SK-N-SH (cell line): ENCODE measurements around the gene PRMT5. TPM values are rescaled to one million over a fixed set of nuclear protein-coding genes. Genes with fewer than 3 reads are reported as not detected.

Experiments
- CTCF ChIA-PET: fragments of 300-600, 350-600 bp; formaldehyde crosslinking; extraction: SDS; loops from one replicate; lab custom pipeline; 2021; lab: Yijun Ruan, JAX
- POLR2A ChIA-PET: fragments of 350-600 bp; sonication (Branson Sonifier 250); formaldehyde crosslinking; extraction: SDS; loops from one replicate; lab custom pipeline; 2020; ENCODE audit warnings: antibody characterized with exemption, inconsistent platforms; lab: Yijun Ruan, JAX
- DNase-seq: peaks from one replicate; pipeline ENCODE4 v3.0.0; 2012
- H2AFZ ChIP-seq: fragments of 200-600 bp; sonication (generic); 2 replicates; pipeline ENCODE4 v1.8.1; 2016; ENCODE audit warnings: antibody characterized with exemption, mild to moderate bottlenecking, low read depth
- H3F3A ChIP-seq: fragments of 200-600 bp; sonication (generic); replicated peaks from 2 replicates; pipeline ENCODE3; 2016; ENCODE audit warnings: antibody characterized with exemption, mild to moderate bottlenecking; ENCODE audit not compliant: insufficient read depth
- H3K27ac ChIP-seq, 2 experiments: fragments of 200-500 bp in 1 of 2; fragments of 200-600 bp in 1 of 2; sonication (Bioruptor generic) in 1 of 2; sonication (generic), shearing (Covaris generic) in 1 of 2; 2 replicates each; pipeline versions ENCODE4 v1.5.1 to v1.6.1; 2014 to 2016; ENCODE audit warnings: low read depth in 2 of 2, inconsistent platforms in 1 of 2, low read length in 1 of 2, mild to moderate bottlenecking in 1 of 2, mixed read lengths in 1 of 2
- H3K27me3 ChIP-seq: fragments of 200-600 bp; sonication (generic), shearing (Covaris generic); 2 replicates; pipeline ENCODE4 v1.6.1; 2016; ENCODE audit warnings: mixed run types; ENCODE audit not compliant: insufficient read depth
- H3K36me3 ChIP-seq, 2 experiments: fragments of 200-500 bp in 1 of 2; fragments of 200-600 bp in 1 of 2; sonication (Bioruptor generic) in 1 of 2; sonication (generic) in 1 of 2; replicated peaks in 1 of 2; 2 replicates each; pipeline versions ENCODE3 to v1.5.1; 2014 to 2016; ENCODE audit warnings: low read length in 1 of 2, mild to moderate bottlenecking in 1 of 2; ENCODE audit not compliant: insufficient read depth in 2 of 2, control insufficient read depth in 1 of 2
- H3K4me1 ChIP-seq, 2 experiments: fragments of 200-500 bp in 1 of 2; fragments of 200-600 bp in 1 of 2; sonication (Bioruptor generic) in 1 of 2; sonication (generic), shearing (Covaris generic) in 1 of 2; 2 replicates each; pipeline versions ENCODE4 v1.5.1 to v1.6.1; 2014 to 2016; ENCODE audit warnings: low read depth in 1 of 2, low read length in 1 of 2, mixed run types in 1 of 2; ENCODE audit not compliant: insufficient read depth in 2 of 2, control insufficient read depth in 1 of 2
- H3K4me2 ChIP-seq: fragments of 200-600 bp; sonication (generic), shearing (Covaris generic); 2 replicates; pipeline ENCODE4 v1.6.1; 2017; ENCODE audit warnings: mixed run types
- H3K4me3 ChIP-seq, 2 experiments: fragments of 200-500 bp in 1 of 2; fragments of 200-600 bp in 1 of 2; sonication (Bioruptor generic) in 1 of 2; sonication (generic), shearing (Covaris generic) in 1 of 2; 2 replicates each; pipeline versions ENCODE4 v1.5.1 to v1.8.1; 2014 to 2016; ENCODE audit warnings: low read depth in 2 of 2, inconsistent platforms in 1 of 2, low read length in 1 of 2, mild to moderate bottlenecking in 1 of 2, mixed read lengths in 1 of 2, moderate library complexity in 1 of 2
- H3K79me2 ChIP-seq: fragments of 200-600 bp; sonication (generic); 2 replicates; pipeline ENCODE4 v1.8.1; 2017; ENCODE audit warnings: mild to moderate bottlenecking; ENCODE audit not compliant: insufficient read depth
- H3K9ac ChIP-seq: fragments of 200-600 bp; sonication (generic); 2 replicates; pipeline ENCODE4 v1.6.1; 2017; ENCODE audit warnings: mixed run types
- H3K9me2 ChIP-seq: fragments of 200-600 bp; sonication (generic); 2 replicates; pipeline ENCODE4 v1.6.1; 2017; ENCODE audit warnings: mixed run types
- H3K9me3 ChIP-seq: fragments of 200-600 bp; sonication (generic); 2 replicates; pipeline ENCODE4 v1.6.1; 2017; ENCODE audit warnings: mixed run types, mild to moderate bottlenecking, moderate library complexity
- H4K20me1 ChIP-seq: fragments of 200-600 bp; sonication (generic); 2 replicates; pipeline ENCODE4 v1.6.1; 2017; ENCODE audit warnings: mild to moderate bottlenecking, mixed run types; ENCODE audit not compliant: insufficient read depth
- CHD2 ChIP-seq: fragments of 150-350 bp; IDR thresholded peaks from 2 replicates; pipeline ENCODE4 v1.6.1; 2018; ENCODE audit warnings: low read length; ENCODE audit not compliant: partially characterized antibody
- ELF1 ChIP-seq: IDR thresholded peaks from 2 replicates; pipeline ENCODE4 v1.4.0; 2012
- EP300 ChIP-seq, 2 experiments: IDR thresholded peaks; 2 replicates each; pipeline versions ENCODE4 v1.4.0 to v1.6.1; 2012; ENCODE audit warnings: borderline replicate concordance in 1 of 2, low read depth in 1 of 2, low read length in 1 of 2
- FOSL2 ChIP-seq: IDR thresholded peaks from 2 replicates; pipeline ENCODE4 v1.4.0; 2012; ENCODE audit warnings: low read depth, mild to moderate bottlenecking, moderate library complexity, borderline replicate concordance
- FOXJ3 ChIP-seq: sonication (generic); formaldehyde crosslinking; IDR thresholded peaks from 2 replicates; pipeline ENCODE4 v1.5.1; 2020; ENCODE audit warnings: mild to moderate bottlenecking, missing genetic modification reagents
- FOXM1 ChIP-seq: IDR thresholded peaks from 2 replicates; pipeline ENCODE4 v1.4.0; 2012; ENCODE audit warnings: low read depth, mild to moderate bottlenecking
- GABPA ChIP-seq: IDR thresholded peaks from 2 replicates; pipeline ENCODE4 v1.4.0; 2012; ENCODE audit warnings: low read depth, mild to moderate bottlenecking
- GATA2 ChIP-seq: sonication (generic); formaldehyde crosslinking; IDR thresholded peaks from 2 replicates; pipeline ENCODE4 v1.5.0; 2020; ENCODE audit warnings: mild to moderate bottlenecking, missing genetic modification reagents
- MXI1 ChIP-seq: IDR thresholded peaks from 2 replicates; pipeline ENCODE4 v1.6.1; 2012; ENCODE audit warnings: mild to moderate bottlenecking, low read depth, low read length, improper control_type of control experiment
- NFIC ChIP-seq: IDR thresholded peaks from 2 replicates; pipeline ENCODE4 v1.4.0; 2012; ENCODE audit warnings: borderline replicate concordance
- POLR2AphosphoS5 ChIP-seq: IDR thresholded peaks from 2 replicates; pipeline ENCODE4 v1.6.1; 2012; ENCODE audit warnings: low read depth, low read length
- RAD21 ChIP-seq: IDR thresholded peaks from 2 replicates; pipeline ENCODE4 v1.6.1; 2012; ENCODE audit warnings: mild to moderate bottlenecking, low read length
- RCOR1 ChIP-seq: fragments of 150-350 bp; IDR thresholded peaks from 2 replicates; pipeline ENCODE4 v1.6.1; 2017; ENCODE audit warnings: antibody characterized with exemption, low read length
- RXRA ChIP-seq: IDR thresholded peaks from 2 replicates; pipeline ENCODE4 v1.4.0; 2012; ENCODE audit warnings: low read depth, mild to moderate bottlenecking, borderline replicate concordance
- SMC3 ChIP-seq: IDR thresholded peaks from 2 replicates; pipeline ENCODE4 v1.6.1; 2012; ENCODE audit warnings: low read depth, low read length, improper control_type of control experiment
- TEAD4 ChIP-seq: IDR thresholded peaks from 2 replicates; pipeline ENCODE4 v1.4.0; 2012; ENCODE audit warnings: mild to moderate bottlenecking, borderline replicate concordance; ENCODE audit not compliant: insufficient read depth
- USF1 ChIP-seq: IDR thresholded peaks from 2 replicates; pipeline ENCODE4 v1.4.0; 2012; ENCODE audit warnings: low read depth, borderline replicate concordance
- USF2 ChIP-seq: fragments of 150-350 bp; IDR thresholded peaks from 2 replicates; pipeline ENCODE4 v1.6.1; 2017; ENCODE audit warnings: antibody characterized with exemption, low read length, low read depth, borderline replicate concordance
- YY1 ChIP-seq: IDR thresholded peaks from 2 replicates; pipeline ENCODE4 v1.4.0; 2012; ENCODE audit warnings: low read depth, mild to moderate bottlenecking
- WGBS: methylation state at CpG from one replicate; pipeline ENCODE4 v1.1.6; 2017; ENCODE audit warnings: low lambda C conversion rate; 5-methylcytosine and 5-hydroxymethylcytosine counted together
- polyA plus RNA-seq, 3 experiments: library from polyadenylated mRNA; depleted of rRNA; stranded (reverse); fragments of >200 nt; gene quantifications; 2 replicates each; pipeline ENCODE4 v1.2.3, GENCODE V29; 2012
- TF ChIP-seq, protein P1 (sequence below): IDR thresholded peaks from 2 replicates; pipeline ENCODE4 v1.4.0; 2012; ENCODE audit warnings: low read depth
- TF ChIP-seq, protein P2 (sequence below): IDR thresholded peaks from 2 replicates; pipeline ENCODE4; 2012

PRMT5 gene
- polyA plus RNA-seq, 1 of the 3 experiments (the other 2 are of a cell fraction), result 132 TPM

GRCh38 chr14:22878271-22879246 lies 50.6 kb downstream of the PRMT5 start:
- H4K20me1 ChIP-seq, result no peaks in the 10 kb centered on the region
- POLR2A ChIA-PET, result no interaction called here
- H2AFZ ChIP-seq, result no peak overlapping the region
- CTCF ChIA-PET, result interaction anchor here (0.6 to 1.5 kb wide), 6 partner anchors 8 to 332 kb away, joined by 3 to 5 read pairs (median 3); no protein-coding TSS in a partner anchor
- H3K4me1 ChIP-seq, result peaks cover under 1 to 18% of the 10 kb centered on the region in 2 experiments; a peak in 2 of 4 replicates
- peaks cover 31 to 47% of the 10 kb centered on the region in 2 experiments for H3K36me3 ChIP-seq
- DNase-seq, result no peak
- no peaks in the 10 kb centered on the region for H3K9me2 ChIP-seq
- no peak overlapping the region for H3K27ac ChIP-seq
- H3K9me3 ChIP-seq, result no peaks in the 10 kb centered on the region
- TF ChIP-seq FOSL2, result no peak
- no peak overlapping the region for H3K9ac ChIP-seq
- H3K79me2 ChIP-seq, result peaks cover 11% of the 10 kb centered on the region; the same call in 1 of the 2 replicates
- H3K4me2 ChIP-seq, result no peak overlapping the region
- H3K27me3 ChIP-seq, result no peaks in the 10 kb centered on the region
- H3F3A ChIP-seq, result peaks cover 4% of the 10 kb centered on the region
- no peak overlapping the region for H3K4me3 ChIP-seq
- WGBS, result 86% methylated on average over 8 of the region's 8 CpGs

GRCh38 chr14:22877000-22877501 lies 52.1 kb downstream of the PRMT5 start:
- H2AFZ ChIP-seq, result no peak overlapping the region
- no peaks in the 10 kb centered on the region for H3K9me3 ChIP-seq
- CTCF ChIA-PET, result interaction anchor here (0.9 kb wide), 1 partner anchor 23 kb away, joined by 3 read pairs; no protein-coding TSS in a partner anchor
- H3K9me2 ChIP-seq, result no peaks in the 10 kb centered on the region
- H3K27ac ChIP-seq, result no peak overlapping the region
- peaks cover 23% of the 10 kb centered on the region for H3K79me2 ChIP-seq
- POLR2A ChIA-PET, result no interaction called here
- DNase-seq, result no peak
- H3K4me1 ChIP-seq, result peaks cover 7 to 8% of the 10 kb centered on the region in 2 experiments; a peak in 3 of 4 replicates
- no peaks in the 10 kb centered on the region for H4K20me1 ChIP-seq
- peaks cover 11% of the 10 kb centered on the region for H3F3A ChIP-seq
- TF ChIP-seq FOXM1 (no peak), YY1 (no peak), GABPA (no peak), USF1 (no peak), RXRA (no peak), CHD2 (no peak), POLR2AphosphoS5 (no peak), FOXJ3 (no peak), RCOR1 (no peak), SMC3 (no peak), USF2 (no peak), RAD21 (no peak), ELF1 (no peak), GATA2 (no peak), MXI1 (no peak), TEAD4 (no peak), NFIC (no peak), EP300 (IDR thresholded peaks at IDR 0.05; ENCODE audit: borderline replicate concordance in 1 of 2, low read depth in 1 of 2, low read length in 1 of 2) (no peak)
- TF ChIP-seq, protein P1, sequence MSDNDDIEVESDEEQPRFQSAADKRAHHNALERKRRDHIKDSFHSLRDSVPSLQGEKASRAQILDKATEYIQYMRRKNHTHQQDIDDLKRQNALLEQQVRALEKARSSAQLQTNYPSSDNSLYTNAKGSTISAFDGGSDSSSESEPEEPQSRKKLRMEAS, result no peak
- TF ChIP-seq, protein P2, sequence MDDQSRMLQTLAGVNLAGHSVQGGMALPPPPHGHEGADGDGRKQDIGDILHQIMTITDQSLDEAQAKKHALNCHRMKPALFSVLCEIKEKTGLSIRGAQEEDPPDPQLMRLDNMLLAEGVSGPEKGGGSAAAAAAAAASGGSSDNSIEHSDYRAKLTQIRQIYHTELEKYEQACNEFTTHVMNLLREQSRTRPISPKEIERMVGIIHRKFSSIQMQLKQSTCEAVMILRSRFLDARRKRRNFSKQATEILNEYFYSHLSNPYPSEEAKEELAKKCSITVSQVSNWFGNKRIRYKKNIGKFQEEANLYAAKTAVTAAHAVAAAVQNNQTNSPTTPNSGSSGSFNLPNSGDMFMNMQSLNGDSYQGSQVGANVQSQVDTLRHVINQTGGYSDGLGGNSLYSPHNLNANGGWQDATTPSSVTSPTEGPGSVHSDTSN, result no peak
- H3K9ac ChIP-seq, result no peak overlapping the region
- no peaks in the 10 kb centered on the region for H3K27me3 ChIP-seq
- no peak overlapping the region for H3K4me2 ChIP-seq
- 89% methylated on average over 8 of the region's 22 CpGs for WGBS
- no peak overlapping the region for H3K4me3 ChIP-seq
- H3K36me3 ChIP-seq, result peaks cover 32 to 47% of the 10 kb centered on the region in 2 experiments
